ENCODE measurements around the gene ORC4.

DNA sequence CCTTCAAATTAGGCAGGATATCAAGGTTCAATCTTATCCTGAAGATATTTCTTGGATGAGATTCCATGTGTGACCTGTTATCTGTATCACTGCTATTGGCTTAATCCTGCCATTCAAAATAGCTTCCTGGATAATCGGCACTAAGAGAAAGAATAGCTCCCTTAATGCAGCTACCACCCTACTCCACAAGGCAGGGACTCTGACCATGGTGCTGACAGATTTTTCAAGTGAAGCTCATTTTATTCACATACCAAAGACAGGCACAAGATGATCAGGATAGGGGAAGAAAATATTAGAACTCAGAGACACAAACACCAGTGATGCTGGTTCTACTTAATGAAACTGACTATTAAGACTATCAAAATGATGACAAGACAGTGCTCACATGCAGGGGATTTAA, 74.9 kb downstream of the ORC4 start:
- TF ChIP-seq, protein P1, sequence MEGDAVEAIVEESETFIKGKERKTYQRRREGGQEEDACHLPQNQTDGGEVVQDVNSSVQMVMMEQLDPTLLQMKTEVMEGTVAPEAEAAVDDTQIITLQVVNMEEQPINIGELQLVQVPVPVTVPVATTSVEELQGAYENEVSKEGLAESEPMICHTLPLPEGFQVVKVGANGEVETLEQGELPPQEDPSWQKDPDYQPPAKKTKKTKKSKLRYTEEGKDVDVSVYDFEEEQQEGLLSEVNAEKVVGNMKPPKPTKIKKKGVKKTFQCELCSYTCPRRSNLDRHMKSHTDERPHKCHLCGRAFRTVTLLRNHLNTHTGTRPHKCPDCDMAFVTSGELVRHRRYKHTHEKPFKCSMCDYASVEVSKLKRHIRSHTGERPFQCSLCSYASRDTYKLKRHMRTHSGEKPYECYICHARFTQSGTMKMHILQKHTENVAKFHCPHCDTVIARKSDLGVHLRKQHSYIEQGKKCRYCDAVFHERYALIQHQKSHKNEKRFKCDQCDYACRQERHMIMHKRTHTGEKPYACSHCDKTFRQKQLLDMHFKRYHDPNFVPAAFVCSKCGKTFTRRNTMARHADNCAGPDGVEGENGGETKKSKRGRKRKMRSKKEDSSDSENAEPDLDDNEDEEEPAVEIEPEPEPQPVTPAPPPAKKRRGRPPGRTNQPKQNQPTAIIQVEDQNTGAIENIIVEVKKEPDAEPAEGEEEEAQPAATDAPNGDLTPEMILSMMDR (optimal IDR thresholded peaks at IDR 0.05 in 1 of 3, IDR thresholded peaks at IDR 0.05 in 1 of 3, conservative IDR thresholded peaks at IDR 0.05 in 1 of 3; ENCODE audit: extremely low read depth in 1 of 3, insufficient read depth in 2 of 3, low read length in 3 of 3) = no peak
- TF ChIP-seq EZH2 (IDR thresholded peaks at IDR 0.05; ENCODE audit: low read length) = no peak

Measured in keratinocyte (primary cell).